Dermis microvascular lymphatic vessel endothelial cell (primary cell): Measurements from ENCODE around the gene SLC4A9. TPM values are rescaled to one million over a fixed set of nuclear protein-coding genes. Genes with fewer than 3 reads are reported as not detected.

Source experiments
- DNase-seq, 2 donors: peaks; one replicate each; pipeline versions ENCODE4 v3.0.0 to v3.0.0-alpha.2; 2010; ENCODE audit warnings: low read depth in 2 of 2
- total RNA-seq: library from RNA; depleted of rRNA; stranded (reverse); fragments of >200 nt; gene quantifications from 2 replicates; pipeline ENCODE4 v1.2.1, GENCODE V29; 2014

Gene SLC4A9
- total RNA-seq = not detected in 2 replicates

- no peak for DNase-seq
Observed at GRCh38 chr5:140360101-140360500, at the start of gene SLC4A9. TSS of gene SLC4A9 (plus strand) at chr5:140360194. CDS start at chr5:140360237, 43 bp downstream.

GRCh38 chr5:140310434-140310833 lies 49.6 kb upstream of the SLC4A9 start:
- DNase-seq = no peak

GRCh38 chr5:140311011-140311467 lies 49.0 kb upstream of the SLC4A9 start:
- DNase-seq = peak in 1 of 2 donors; percentile 95

GRCh38 chr5:140312067-140312790 lies 47.8 kb upstream of the SLC4A9 start:
- peak; percentile 92 to 99 for DNase-seq

GRCh38 chr5:140312791-140313189 lies 47.2 kb upstream of the SLC4A9 start:
- peak in 1 of 2 donors; percentile 38 for DNase-seq

GRCh38 chr5:140317859-140318258 lies 42.1 kb upstream of the SLC4A9 start:
- DNase-seq = peak in 1 of 2 donors; percentile 41

- DNase-seq = no peak
Observed at GRCh38 chr5:140318792-140319191, 41.2 kb upstream of the SLC4A9 start.

GRCh38 chr5:140319833-140320232 lies 40.2 kb upstream of the SLC4A9 start:
- no peak for DNase-seq

- no peak for DNase-seq
Observed at GRCh38 chr5:140321796-140322195, 38.2 kb upstream of the SLC4A9 start.

- DNase-seq = peak; percentile 74 to 90
Observed at GRCh38 chr5:140322751-140323731, 37.0 kb upstream of the SLC4A9 start.

GRCh38 chr5:140324041-140324600 lies 35.9 kb upstream of the SLC4A9 start:
- DNase-seq = peak in 1 of 2 donors; percentile 56

GRCh38 chr5:140324617-140325241 lies 35.3 kb upstream of the SLC4A9 start:
- no peak for DNase-seq

GRCh38 chr5:140325486-140325885 lies 34.5 kb upstream of the SLC4A9 start:
- no peak for DNase-seq

GRCh38 chr5:140327589-140327988 lies 32.4 kb upstream of the SLC4A9 start:
- peak in 1 of 2 donors; percentile 83 for DNase-seq

- DNase-seq = peak; percentile 54 to 90
Observed at GRCh38 chr5:140328036-140328764, 31.8 kb upstream of the SLC4A9 start.

- DNase-seq = peak in 1 of 2 donors; percentile 93
Observed at GRCh38 chr5:140329739-140330481, 30.1 kb upstream of the SLC4A9 start.

- DNase-seq = no peak
Observed at GRCh38 chr5:140331638-140332037, 28.4 kb upstream of the SLC4A9 start.

- no peak for DNase-seq
Observed at GRCh38 chr5:140336388-140336787, 23.6 kb upstream of the SLC4A9 start.

- DNase-seq = no peak
Observed at GRCh38 chr5:140337880-140338279, 22.1 kb upstream of the SLC4A9 start.

- no peak for DNase-seq
Observed at GRCh38 chr5:140338336-140338735, 21.7 kb upstream of the SLC4A9 start.
